Peyer's patch (tissue), 4 donors: ENCODE measurements around the gene NAV2. TPM values are rescaled to one million over a fixed set of nuclear protein-coding genes. Genes with fewer than 3 reads are reported as not detected.

Source experiments
- DNase-seq, 3 donors: peaks; one replicate each; pipeline ENCODE4 v3.0.0-alpha.2; 2017 to 2019
- H3K27ac ChIP-seq, 4 donors: fragments of 200-600 bp; sonication (generic); one replicate each; pipeline ENCODE4 v1.5.1; 2016 to 2019
- H3K27me3 ChIP-seq, 2 donors: fragments of 200-600 bp; sonication (generic); one replicate each; pipeline ENCODE4 v1.5.1; 2019
- H3K36me3 ChIP-seq, 3 donors: fragments of 200-600 bp; sonication (generic); one replicate each; pipeline ENCODE4 v1.5.1; 2016 to 2019
- H3K4me1 ChIP-seq, 4 donors: fragments of 200-600 bp; sonication (generic); one replicate each; pipeline ENCODE4 v1.5.1; 2016 to 2019
- H3K4me3 ChIP-seq, 4 donors: fragments of 200-600 bp; sonication (generic); 1 replicate in 3 of 4; 2 replicates in 1 of 4; pipeline ENCODE4 v1.5.1; 2016 to 2019; ENCODE audit warnings: mild to moderate bottlenecking in 1 of 4
- H3K9me3 ChIP-seq, 4 donors: fragments of 200-600 bp; sonication (generic); one replicate each; pipeline ENCODE4 v1.5.1; 2016 to 2019; ENCODE audit warnings: mild to moderate bottlenecking in 1 of 4
- POLR2A ChIP-seq, 2 donors: fragments of 450-650 bp; IDR thresholded peaks; one replicate each; pipeline ENCODE4 v1.5.1; 2017; ENCODE audit warnings: antibody characterized with exemption in 2 of 2, mild to moderate bottlenecking in 2 of 2, moderate library complexity in 2 of 2
- total RNA-seq, 4 donors: library from RNA; depleted of rRNA; stranded (reverse); fragments of >200 nt; gene quantifications; one replicate each; pipeline ENCODE4 v1.1.0, GENCODE V29; 2016
- TF ChIP-seq, protein P1 (sequence below), 6 experiments: fragments of 450-650 bp in 4 of 6; fragments of 200-600 bp in 2 of 6; sonication (generic) in 1 of 6; IDR thresholded peaks; one replicate each; pipeline ENCODE4 v1.5.1; 2017 to 2019; ENCODE audit warnings: antibody characterized with exemption in 6 of 6, mild to moderate bottlenecking in 3 of 6, moderate library complexity in 1 of 6

Gene NAV2
- total RNA-seq, 4 donors from 2014 or later: 6.0 to 48.7 (median 20.1) TPM

DNA sequence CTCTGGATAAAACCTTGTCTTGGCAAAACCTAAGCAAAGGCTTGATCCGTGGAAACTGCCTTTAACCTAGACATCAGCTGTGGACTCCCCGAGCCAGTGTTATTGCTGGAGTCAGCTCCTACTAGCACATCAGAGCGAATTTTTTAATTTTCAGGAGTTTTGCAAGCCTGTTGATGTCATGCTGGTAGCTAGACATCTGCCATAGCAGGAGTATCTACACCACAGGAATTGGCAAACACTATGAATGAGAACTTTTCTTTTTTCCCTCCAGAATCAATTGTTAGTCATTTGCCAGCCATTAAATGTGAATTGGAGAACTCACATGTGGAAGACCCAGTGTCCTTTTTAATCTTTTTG, 201.2 kb downstream of the NAV2 start:
- Histone ChIP-seq H3K4me1 (peaks cover 0 to 4% (median 0%) of the 10 kb centered on the region in 4 donors), H3K4me3 (no peak overlapping the region), H3K36me3 (no peaks in the 10 kb centered on the region), H3K27me3 (no peaks in the 10 kb centered on the region), H3K27ac (no peak overlapping the region), H3K9me3 (no peaks in the 10 kb centered on the region)
- TF ChIP-seq, protein P1, sequence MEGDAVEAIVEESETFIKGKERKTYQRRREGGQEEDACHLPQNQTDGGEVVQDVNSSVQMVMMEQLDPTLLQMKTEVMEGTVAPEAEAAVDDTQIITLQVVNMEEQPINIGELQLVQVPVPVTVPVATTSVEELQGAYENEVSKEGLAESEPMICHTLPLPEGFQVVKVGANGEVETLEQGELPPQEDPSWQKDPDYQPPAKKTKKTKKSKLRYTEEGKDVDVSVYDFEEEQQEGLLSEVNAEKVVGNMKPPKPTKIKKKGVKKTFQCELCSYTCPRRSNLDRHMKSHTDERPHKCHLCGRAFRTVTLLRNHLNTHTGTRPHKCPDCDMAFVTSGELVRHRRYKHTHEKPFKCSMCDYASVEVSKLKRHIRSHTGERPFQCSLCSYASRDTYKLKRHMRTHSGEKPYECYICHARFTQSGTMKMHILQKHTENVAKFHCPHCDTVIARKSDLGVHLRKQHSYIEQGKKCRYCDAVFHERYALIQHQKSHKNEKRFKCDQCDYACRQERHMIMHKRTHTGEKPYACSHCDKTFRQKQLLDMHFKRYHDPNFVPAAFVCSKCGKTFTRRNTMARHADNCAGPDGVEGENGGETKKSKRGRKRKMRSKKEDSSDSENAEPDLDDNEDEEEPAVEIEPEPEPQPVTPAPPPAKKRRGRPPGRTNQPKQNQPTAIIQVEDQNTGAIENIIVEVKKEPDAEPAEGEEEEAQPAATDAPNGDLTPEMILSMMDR (IDR thresholded peaks at IDR 0.05): no peak
- TF ChIP-seq POLR2A (IDR thresholded peaks at IDR 0.05): no peak
- DNase-seq: no peak

DNA sequence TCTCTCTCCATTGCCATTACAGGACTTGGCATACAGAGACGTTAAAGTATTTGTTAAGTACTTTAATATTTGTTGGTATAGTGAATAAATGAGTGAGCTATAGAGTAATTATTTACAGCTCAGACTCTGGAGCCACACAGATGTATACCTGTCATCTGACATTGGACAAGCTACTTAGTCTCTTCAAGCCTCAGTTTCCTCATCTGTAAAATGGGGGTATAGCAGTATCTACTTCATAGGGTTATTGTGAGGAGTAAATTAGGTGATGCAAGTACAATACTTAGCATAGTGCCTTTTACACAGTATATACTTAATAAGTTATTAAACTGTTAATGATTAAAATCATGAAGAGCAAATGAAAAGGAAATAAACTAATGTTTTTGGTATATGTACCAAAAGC, 203.2 kb downstream of the NAV2 start:
- DNase-seq: no peak
- no peaks in the 10 kb centered on the region for H3K36me3 ChIP-seq
- no peak overlapping the region for H3K4me3 ChIP-seq
- no peak overlapping the region for H3K27ac ChIP-seq
- peaks cover 0 to 4% (median 0%) of the 10 kb centered on the region in 4 donors for H3K4me1 ChIP-seq
- TF ChIP-seq POLR2A (IDR thresholded peaks at IDR 0.05): no peak
- TF ChIP-seq, protein P1 (IDR thresholded peaks at IDR 0.05): no peak
- no peaks in the 10 kb centered on the region for H3K9me3 ChIP-seq
- H3K27me3 ChIP-seq: no peaks in the 10 kb centered on the region

DNA sequence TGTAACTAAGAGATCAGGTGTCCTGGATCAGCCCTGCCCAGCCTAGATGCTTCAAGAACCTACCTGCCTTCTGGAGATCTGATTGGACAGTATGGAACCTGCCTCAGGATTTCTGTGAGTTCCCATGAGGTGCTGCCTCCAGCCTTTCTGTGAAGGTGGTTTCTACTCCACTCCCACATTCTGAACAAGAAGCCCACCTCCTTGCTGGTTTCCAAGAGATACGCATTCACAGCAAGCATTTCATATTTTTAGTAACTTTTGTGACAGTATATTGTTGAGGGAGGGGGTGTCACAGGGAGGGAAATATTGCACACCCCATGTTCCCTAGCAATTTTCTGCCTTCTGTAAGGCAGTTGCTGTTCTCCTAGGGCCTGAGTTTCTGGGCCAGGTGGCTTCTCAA, 204.4 kb downstream of the NAV2 start:
- Histone ChIP-seq H3K9me3 (no peaks in the 10 kb centered on the region), H3K36me3 (no peaks in the 10 kb centered on the region), H3K4me1 (peaks cover 0 to 4% (median 0%) of the 10 kb centered on the region in 4 donors), H3K4me3 (no peak overlapping the region), H3K27me3 (no peaks in the 10 kb centered on the region), H3K27ac (no peak overlapping the region)
- no peak for DNase-seq
- TF ChIP-seq, protein P1 (IDR thresholded peaks at IDR 0.05): no peak
- TF ChIP-seq POLR2A (IDR thresholded peaks at IDR 0.05): no peak

DNA sequence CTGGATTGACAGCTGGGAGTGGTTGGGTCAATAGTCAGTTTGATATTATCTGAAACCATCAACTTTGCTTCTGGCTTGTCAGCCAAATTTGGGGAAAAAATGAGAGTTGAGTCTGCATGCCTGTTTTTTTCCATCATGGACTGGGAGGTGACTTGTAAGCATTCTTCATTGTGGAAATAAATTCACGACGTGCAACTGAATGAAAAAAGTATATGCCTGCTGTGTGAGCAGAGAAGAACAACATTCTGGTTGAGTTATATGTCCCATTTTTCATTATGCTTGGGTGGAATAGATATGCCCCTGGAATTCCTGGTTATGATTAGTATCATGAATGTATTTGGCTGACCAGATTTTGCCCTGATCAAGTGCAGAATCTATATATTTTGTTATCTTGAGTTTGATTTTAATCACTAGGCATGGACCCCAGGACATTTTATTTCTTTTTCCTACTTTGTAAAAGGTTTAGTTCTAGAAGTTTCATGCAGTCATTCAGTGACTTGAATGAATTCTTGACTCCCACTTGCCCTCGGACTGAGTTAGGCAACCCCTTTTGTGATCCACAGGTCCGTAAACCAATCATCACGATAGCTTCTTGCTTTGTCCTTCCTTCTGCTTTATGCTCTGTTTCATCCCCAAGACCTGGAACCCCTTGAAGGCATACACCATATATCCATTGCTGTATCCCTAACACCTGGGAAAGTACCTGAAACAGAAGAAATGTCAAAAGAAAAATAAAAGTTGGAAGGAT, 205.8 kb downstream of the NAV2 start:
- Histone ChIP-seq H3K4me3 (no peak overlapping the region), H3K36me3 (no peaks in the 10 kb centered on the region), H3K4me1 (no peaks in the 10 kb centered on the region), H3K9me3 (no peaks in the 10 kb centered on the region), H3K27ac (no peak overlapping the region), H3K27me3 (no peaks in the 10 kb centered on the region)
- no peak for DNase-seq
- no peak for TF ChIP-seq POLR2A (IDR thresholded peaks at IDR 0.05)
- TF ChIP-seq, protein P1 (IDR thresholded peaks at IDR 0.05): no peak

DNA sequence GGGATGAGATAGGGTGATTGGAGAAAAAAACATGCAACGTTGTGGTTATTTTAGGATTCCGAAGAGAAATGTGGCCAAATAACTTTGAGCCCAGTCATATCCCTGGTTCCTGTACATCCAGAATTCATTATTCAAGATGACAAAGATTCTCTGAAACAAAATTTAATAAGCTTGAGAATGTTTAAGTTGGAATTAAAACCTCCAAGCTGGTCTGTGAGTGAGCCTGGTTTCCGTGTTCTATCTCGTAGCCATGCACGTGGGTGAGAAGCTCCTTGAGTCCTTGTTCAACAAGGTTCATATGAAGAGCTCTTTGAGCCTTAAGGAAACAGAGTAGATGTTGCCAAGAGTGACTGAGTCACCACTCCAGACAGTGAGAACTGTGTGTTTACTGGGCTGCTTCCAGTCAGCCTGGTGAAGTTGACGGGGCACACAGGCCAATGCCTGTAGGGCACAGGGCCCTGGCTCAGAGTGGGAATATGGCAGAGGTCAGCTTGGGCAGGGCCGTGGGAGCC, 206.5 kb downstream of the NAV2 start:
- H3K4me1 ChIP-seq: no peaks in the 10 kb centered on the region
- H3K36me3 ChIP-seq: no peaks in the 10 kb centered on the region
- no peak overlapping the region for H3K4me3 ChIP-seq
- H3K27me3 ChIP-seq: no peaks in the 10 kb centered on the region
- TF ChIP-seq POLR2A (IDR thresholded peaks at IDR 0.05): no peak
- TF ChIP-seq, protein P1 (IDR thresholded peaks at IDR 0.05): no peak
- H3K27ac ChIP-seq: no peak overlapping the region
- H3K9me3 ChIP-seq: no peaks in the 10 kb centered on the region
- DNase-seq: no peak
